Esophagus squamous epithelium (tissue), 4 donors: Measurements from ENCODE around the gene RASAL2.

Source experiments
- CTCF ChIP-seq, 6 experiments: fragments of 450-650 bp in 4 of 6; fragments of 200-600 bp in 2 of 6; sonication (generic) in 2 of 6; IDR thresholded peaks; one replicate each; pipeline ENCODE4 v1.5.1; 2016 to 2019; ENCODE audit warnings: antibody characterized with exemption in 6 of 6, mild to moderate bottlenecking in 4 of 6, moderate library complexity in 4 of 6
- POLR2A ChIP-seq, 4 donors: fragments of 450-650 bp; IDR thresholded peaks; one replicate each; pipeline ENCODE4 v1.6.1; 2017; ENCODE audit warnings: antibody characterized with exemption in 4 of 4, mild to moderate bottlenecking in 4 of 4, moderate library complexity in 3 of 4

DNA sequence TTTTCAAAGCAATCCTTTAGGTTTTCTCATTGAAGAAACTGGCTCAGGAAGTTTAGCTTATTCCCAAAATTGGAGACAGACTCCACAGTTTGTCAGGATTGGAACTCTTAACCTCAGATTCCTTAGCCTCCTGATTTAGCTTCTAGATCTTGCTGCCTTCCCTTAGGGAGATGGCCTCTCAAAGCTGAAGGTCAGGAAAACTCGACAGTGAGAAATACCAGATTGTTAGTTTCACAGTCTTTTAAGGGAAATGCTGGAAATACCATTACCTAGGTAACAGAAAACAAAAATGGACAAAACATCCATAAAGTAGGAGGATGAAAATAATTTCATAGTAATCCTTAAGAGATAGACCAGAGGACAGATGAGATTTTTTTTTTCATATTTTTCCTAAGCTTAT, 7.8 kb downstream of the RASAL2 start:
- no peak for TF ChIP-seq CTCF (IDR thresholded peaks at IDR 0.05)
- no peak for TF ChIP-seq POLR2A (IDR thresholded peaks at IDR 0.05)
